ENCODE data around the gene RRN3.
A peak's percentile ranks its signal among the peaks of the same experiment; 100 is the strongest.
"Not testable (repeated sequence)": the region's sequence is repeated elsewhere in the genome, so short reads cannot be mapped to it uniquely, and the experiment has no call there.

DNA sequence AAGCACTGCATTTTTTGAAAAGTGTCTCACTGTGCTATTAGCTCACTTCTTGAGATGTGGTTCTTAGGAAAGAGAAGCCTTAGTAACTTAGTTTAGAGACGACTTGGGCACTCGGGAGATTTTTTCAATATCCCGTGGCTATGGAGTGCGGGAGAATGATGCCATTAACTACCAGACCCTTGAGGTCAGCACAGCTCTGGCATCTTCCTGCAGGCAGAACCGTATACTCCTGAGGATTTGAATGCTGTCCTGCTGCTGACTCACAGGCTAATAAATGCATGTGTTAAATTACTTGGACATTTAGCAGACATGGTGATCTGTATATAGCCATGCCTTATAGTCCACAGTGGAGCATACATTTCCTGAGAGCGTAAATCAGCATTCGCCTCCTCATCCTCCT, 72.6 kb downstream of the RRN3 start:
- TF ChIP-seq, protein P1, sequence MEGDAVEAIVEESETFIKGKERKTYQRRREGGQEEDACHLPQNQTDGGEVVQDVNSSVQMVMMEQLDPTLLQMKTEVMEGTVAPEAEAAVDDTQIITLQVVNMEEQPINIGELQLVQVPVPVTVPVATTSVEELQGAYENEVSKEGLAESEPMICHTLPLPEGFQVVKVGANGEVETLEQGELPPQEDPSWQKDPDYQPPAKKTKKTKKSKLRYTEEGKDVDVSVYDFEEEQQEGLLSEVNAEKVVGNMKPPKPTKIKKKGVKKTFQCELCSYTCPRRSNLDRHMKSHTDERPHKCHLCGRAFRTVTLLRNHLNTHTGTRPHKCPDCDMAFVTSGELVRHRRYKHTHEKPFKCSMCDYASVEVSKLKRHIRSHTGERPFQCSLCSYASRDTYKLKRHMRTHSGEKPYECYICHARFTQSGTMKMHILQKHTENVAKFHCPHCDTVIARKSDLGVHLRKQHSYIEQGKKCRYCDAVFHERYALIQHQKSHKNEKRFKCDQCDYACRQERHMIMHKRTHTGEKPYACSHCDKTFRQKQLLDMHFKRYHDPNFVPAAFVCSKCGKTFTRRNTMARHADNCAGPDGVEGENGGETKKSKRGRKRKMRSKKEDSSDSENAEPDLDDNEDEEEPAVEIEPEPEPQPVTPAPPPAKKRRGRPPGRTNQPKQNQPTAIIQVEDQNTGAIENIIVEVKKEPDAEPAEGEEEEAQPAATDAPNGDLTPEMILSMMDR (IDR thresholded peaks at IDR 0.05): not testable (repeated sequence)
- peak in 1 of 3 donors; percentile 27 for TF ChIP-seq POLR2AphosphoS5 (IDR thresholded peaks at IDR 0.05)
